ENCODE data around the gene DDX10. TPM values are rescaled to one million over a fixed set of nuclear protein-coding genes. Genes with fewer than 3 reads are reported as not detected.

DDX10 gene
- total RNA-seq, 1 donor from 2014 or later: 24.5 TPM

- no peak for DNase-seq (ENCODE audit: low read depth)
- no peaks in the 10 kb centered on the region for H3K27me3 ChIP-seq (ENCODE audit: control insufficient read depth, insufficient read depth, low read length)
- TF ChIP-seq, protein P1, sequence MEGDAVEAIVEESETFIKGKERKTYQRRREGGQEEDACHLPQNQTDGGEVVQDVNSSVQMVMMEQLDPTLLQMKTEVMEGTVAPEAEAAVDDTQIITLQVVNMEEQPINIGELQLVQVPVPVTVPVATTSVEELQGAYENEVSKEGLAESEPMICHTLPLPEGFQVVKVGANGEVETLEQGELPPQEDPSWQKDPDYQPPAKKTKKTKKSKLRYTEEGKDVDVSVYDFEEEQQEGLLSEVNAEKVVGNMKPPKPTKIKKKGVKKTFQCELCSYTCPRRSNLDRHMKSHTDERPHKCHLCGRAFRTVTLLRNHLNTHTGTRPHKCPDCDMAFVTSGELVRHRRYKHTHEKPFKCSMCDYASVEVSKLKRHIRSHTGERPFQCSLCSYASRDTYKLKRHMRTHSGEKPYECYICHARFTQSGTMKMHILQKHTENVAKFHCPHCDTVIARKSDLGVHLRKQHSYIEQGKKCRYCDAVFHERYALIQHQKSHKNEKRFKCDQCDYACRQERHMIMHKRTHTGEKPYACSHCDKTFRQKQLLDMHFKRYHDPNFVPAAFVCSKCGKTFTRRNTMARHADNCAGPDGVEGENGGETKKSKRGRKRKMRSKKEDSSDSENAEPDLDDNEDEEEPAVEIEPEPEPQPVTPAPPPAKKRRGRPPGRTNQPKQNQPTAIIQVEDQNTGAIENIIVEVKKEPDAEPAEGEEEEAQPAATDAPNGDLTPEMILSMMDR (IDR thresholded peaks at IDR 0.05; ENCODE audit: insufficient read depth, low read length, poor library complexity, severe bottlenecking): no peak
- no peaks in the 10 kb centered on the region for H3K36me3 ChIP-seq (ENCODE audit: control insufficient read depth, insufficient read depth, low read length)
- H3K4me3 ChIP-seq (ENCODE audit: low read depth, low read length): no peak overlapping the region
These were observed 310.8 kb downstream of the DDX10 start for GRCh38 chr11:108975641-108976071.

DNA sequence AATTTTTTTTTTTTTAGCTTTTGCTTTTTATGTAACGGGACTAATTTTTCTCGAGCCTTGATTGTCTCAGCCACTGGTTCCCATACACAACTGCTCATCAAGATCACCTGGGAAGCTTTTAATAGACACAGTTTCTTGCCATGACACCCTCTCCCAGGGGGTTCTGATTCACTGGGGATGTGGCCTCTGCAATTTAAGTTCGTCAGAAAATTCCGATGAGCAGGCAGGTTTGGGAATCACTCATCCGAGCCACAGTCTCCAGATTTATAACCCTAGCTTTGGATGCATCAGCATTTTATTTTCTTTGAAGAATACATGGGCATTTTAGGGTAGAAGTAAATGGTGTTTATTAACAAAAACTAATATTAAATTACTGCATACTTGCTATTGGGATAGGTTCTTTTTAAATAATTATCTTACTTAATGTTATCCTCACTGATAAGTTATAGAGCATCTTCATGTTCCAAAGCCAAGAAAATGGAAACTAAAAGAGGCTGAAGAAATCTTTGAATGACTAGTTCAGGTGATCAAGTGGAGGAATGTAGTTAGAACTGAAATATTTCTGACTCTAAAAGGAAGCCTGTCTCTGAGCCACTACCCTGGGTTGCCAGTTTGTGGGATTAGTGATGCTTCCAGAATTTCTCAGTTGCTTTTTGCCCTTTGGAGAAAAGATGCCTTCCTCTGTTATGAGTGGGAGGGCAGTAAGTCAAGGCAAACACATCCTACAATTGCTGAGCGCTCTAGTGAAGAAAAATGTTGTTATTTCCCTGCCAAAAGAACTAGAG lies 319.0 kb downstream of the DDX10 start:
- no peaks in the 10 kb centered on the region for H3K36me3 ChIP-seq (ENCODE audit: control insufficient read depth, insufficient read depth, low read length)
- TF ChIP-seq, protein P1 (IDR thresholded peaks at IDR 0.05; ENCODE audit: insufficient read depth, low read length, poor library complexity, severe bottlenecking): no peak
- no peak overlapping the region for H3K4me3 ChIP-seq (ENCODE audit: low read depth, low read length)
- H3K27me3 ChIP-seq (ENCODE audit: control insufficient read depth, insufficient read depth, low read length): no peaks in the 10 kb centered on the region
- DNase-seq (ENCODE audit: low read depth): peak; percentile 77

- Histone ChIP-seq H3K36me3 (ENCODE audit: control insufficient read depth, insufficient read depth, low read length) (no peaks in the 10 kb centered on the region), H3K27me3 (ENCODE audit: control insufficient read depth, insufficient read depth, low read length) (no peaks in the 10 kb centered on the region), H3K4me3 (ENCODE audit: low read depth, low read length) (no peak overlapping the region)
- TF ChIP-seq, protein P1 (IDR thresholded peaks at IDR 0.05; ENCODE audit: insufficient read depth, low read length, poor library complexity, severe bottlenecking): no peak
- DNase-seq (ENCODE audit: low read depth): no peak
These were observed 319.7 kb downstream of the DDX10 start for GRCh38 chr11:108984523-108984922.

- H3K27me3 ChIP-seq (ENCODE audit: control insufficient read depth, insufficient read depth, low read length): no peaks in the 10 kb centered on the region
- H3K4me3 ChIP-seq (ENCODE audit: low read depth, low read length): no peak overlapping the region
- no peak for DNase-seq (ENCODE audit: low read depth)
- H3K36me3 ChIP-seq (ENCODE audit: control insufficient read depth, insufficient read depth, low read length): no peaks in the 10 kb centered on the region
- TF ChIP-seq, protein P1 (IDR thresholded peaks at IDR 0.05; ENCODE audit: insufficient read depth, low read length, poor library complexity, severe bottlenecking): no peak
These were observed 320.5 kb downstream of the DDX10 start for GRCh38 chr11:108985236-108985944.

DNA sequence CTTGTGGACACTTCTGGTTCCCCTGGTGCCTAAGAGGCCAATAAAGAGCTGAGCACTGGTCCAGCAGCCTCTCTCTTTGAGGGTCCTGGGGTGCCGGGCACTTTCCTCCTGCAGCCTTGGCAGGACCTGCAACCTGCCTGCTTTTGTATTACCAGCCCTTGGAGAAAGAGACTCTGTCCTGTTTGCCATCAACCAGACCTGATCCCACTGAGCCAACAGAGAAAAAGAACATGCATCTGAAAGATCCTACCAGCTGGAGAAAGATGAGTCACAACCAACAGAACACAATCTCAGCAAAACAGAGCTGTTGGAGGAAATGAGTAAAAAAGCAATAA lies 321.0 kb downstream of the DDX10 start:
- no peak overlapping the region for H3K4me3 ChIP-seq (ENCODE audit: low read depth, low read length)
- no peaks in the 10 kb centered on the region for H3K27me3 ChIP-seq (ENCODE audit: control insufficient read depth, insufficient read depth, low read length)
- H3K36me3 ChIP-seq (ENCODE audit: control insufficient read depth, insufficient read depth, low read length): no peaks in the 10 kb centered on the region
- no peak for DNase-seq (ENCODE audit: low read depth)
- TF ChIP-seq, protein P1 (IDR thresholded peaks at IDR 0.05; ENCODE audit: insufficient read depth, low read length, poor library complexity, severe bottlenecking): no peak

Other genes starting within 250 kb of the DDX10 start
- 0.25 and 0.75 TPM in 2 replicates for gene C11orf65, start 197.5 kb upstream of the DDX10 start, total RNA-seq
- gene POGLUT3, start 166.7 kb upstream of the DDX10 start, total RNA-seq: 8.3 and 11.2 TPM in 2 replicates
- gene EXPH5, start 71.3 kb upstream of the DDX10 start, total RNA-seq: 8.5 and 10.1 TPM in 2 replicates